Measurements from ENCODE around the gene CEP135.
A peak's percentile ranks its signal among the peaks of the same experiment; 100 is the strongest.

The CEP135 gene

DNA sequence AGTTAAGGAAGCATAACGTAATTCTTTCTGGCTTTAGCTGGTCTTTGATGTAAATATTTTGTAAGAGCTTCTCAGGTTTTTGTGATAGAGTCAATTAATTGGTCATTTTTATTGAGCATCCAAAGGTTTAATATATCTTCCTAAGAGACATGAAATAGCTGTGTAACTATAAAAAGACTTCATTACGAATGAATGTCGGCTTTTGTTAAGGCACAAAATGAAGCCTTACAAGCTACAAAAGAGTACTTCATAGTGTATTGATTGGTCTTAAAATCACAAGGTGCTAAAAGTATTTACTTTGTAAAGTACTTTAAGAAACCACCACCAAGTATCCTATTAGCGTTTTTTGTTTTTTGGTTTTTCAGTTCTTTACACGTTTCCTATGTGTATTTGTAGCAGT lies 104.2 kb downstream of the CEP135 start:
- Histone ChIP-seq H3K9me3 (ENCODE audit: severe bottlenecking) (no peaks in the 10 kb centered on the region), H3K36me3 (peaks cover 9% of the 10 kb centered on the region), H3K27me3 (ENCODE audit: insufficient read depth, low read depth, severe bottlenecking) (no peaks in the 10 kb centered on the region), H3K4me3 (ENCODE audit: low read depth, low read length) (no peak overlapping the region), H3K27ac (peak overlapping the region; percentile 87)
- no peak for DNase-seq
- TF ChIP-seq, protein P1, sequence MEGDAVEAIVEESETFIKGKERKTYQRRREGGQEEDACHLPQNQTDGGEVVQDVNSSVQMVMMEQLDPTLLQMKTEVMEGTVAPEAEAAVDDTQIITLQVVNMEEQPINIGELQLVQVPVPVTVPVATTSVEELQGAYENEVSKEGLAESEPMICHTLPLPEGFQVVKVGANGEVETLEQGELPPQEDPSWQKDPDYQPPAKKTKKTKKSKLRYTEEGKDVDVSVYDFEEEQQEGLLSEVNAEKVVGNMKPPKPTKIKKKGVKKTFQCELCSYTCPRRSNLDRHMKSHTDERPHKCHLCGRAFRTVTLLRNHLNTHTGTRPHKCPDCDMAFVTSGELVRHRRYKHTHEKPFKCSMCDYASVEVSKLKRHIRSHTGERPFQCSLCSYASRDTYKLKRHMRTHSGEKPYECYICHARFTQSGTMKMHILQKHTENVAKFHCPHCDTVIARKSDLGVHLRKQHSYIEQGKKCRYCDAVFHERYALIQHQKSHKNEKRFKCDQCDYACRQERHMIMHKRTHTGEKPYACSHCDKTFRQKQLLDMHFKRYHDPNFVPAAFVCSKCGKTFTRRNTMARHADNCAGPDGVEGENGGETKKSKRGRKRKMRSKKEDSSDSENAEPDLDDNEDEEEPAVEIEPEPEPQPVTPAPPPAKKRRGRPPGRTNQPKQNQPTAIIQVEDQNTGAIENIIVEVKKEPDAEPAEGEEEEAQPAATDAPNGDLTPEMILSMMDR (IDR thresholded peaks at IDR 0.05; ENCODE audit: low read depth, low read length), result no peak

DNA sequence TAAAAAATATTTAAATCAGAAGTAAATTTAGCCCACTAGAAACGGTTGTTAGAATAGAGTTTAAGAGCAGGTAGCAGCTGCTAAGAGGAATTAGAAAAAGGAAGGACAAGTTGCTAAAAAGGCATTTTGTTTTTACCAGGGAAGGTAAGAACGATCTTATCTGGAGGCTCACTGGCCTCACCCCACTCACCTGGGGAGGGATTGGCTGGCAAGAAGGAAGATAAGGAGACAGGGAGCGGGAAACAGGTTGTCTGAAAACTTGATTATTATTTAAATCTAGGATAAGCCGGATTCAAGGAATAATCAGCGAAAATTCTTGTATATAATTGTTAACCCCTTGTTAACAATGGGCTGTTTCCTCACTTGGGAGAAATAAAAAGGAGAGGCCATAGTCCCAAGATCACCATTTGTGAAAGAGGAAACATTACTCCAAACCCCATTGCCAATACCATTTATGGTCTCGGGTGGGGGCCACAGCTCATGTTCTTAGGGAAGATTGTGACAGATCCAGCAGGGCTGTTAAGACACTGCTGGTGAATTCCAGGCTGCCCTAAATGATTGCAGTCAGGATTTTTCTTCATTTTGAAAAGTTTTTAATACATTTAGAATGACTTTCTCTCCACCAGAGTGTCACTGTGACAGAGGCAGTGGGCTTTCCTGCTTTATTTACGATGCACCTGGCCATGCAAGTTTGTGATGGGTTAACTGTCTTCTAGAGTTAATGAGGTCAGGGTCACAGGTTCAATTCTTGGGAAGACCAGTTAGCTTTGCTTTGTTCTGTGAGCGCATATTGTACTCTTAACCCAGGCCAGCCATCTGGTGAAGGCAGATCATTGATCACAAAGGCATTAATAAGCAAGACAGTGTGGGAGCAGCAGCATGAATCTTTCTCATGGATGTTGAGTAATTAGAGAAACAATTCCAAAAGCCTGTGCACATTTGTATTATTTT lies 106.6 kb downstream of the CEP135 start:
- Histone ChIP-seq H3K27ac (peak overlapping the region; percentile 87), H3K4me3 (ENCODE audit: low read depth, low read length) (peak overlapping the region; percentile 31), H3K36me3 (peaks cover 26% of the 10 kb centered on the region), H3K9me3 (ENCODE audit: severe bottlenecking) (no peaks in the 10 kb centered on the region), H3K27me3 (ENCODE audit: insufficient read depth, low read depth, severe bottlenecking) (no peaks in the 10 kb centered on the region)
- DNase-seq, result peak; percentile 75
- TF ChIP-seq, protein P1 (IDR thresholded peaks at IDR 0.05; ENCODE audit: low read depth, low read length), result no peak

DNA sequence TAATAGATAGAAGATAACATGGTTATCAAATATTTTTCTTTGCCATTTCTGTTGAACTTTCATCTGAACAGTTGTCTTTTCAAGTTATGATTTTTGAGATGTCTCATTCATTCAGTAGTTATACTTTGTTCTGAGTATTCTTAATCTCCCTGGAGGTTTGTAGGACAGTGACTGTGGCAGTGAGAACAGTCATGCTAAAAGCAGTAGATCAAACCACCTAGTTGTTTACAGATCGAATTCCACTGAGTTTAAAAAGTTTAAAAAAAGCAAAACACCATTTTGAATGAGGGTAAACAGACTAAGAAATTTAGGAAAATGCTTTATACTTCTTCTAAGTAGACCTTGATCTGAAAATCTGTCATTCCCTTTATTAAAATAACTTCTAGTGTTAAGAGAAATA lies 107.2 kb downstream of the CEP135 start:
- peaks cover 30% of the 10 kb centered on the region for H3K36me3 ChIP-seq

DNA sequence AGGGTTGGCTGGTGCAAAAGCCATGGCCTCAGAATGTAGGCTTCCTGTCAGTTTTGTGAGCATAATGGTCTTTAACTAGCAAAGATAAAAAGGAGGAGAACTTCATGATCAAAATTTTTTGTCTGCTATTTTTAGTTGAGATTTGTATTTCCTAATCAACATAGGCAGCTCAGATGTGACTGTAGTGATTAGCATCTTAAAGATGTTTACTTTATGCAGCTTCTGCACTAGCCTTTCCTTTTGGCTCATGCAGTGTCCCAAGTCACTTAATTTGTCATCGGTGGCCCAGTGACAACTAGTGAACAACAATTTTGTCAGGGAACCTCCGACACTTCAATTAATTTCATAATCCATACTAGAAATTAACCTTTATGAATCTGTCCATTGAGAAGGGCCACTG lies 109.8 kb downstream of the CEP135 start:
- H3K4me3 ChIP-seq (ENCODE audit: low read depth, low read length), result no peak overlapping the region
- H3K27me3 ChIP-seq (ENCODE audit: insufficient read depth, low read depth, severe bottlenecking), result no peaks in the 10 kb centered on the region
- no peaks in the 10 kb centered on the region for H3K9me3 ChIP-seq (ENCODE audit: severe bottlenecking)
- TF ChIP-seq, protein P1 (IDR thresholded peaks at IDR 0.05; ENCODE audit: low read depth, low read length), result no peak
- no peak for DNase-seq
- no peak overlapping the region for H3K27ac ChIP-seq
- H3K36me3 ChIP-seq, result peaks cover 37% of the 10 kb centered on the region

More for the DNA sequence above, 107.2 kb downstream of the CEP135 start:
- TF ChIP-seq, protein P1 (IDR thresholded peaks at IDR 0.05; ENCODE audit: low read depth, low read length), result no peak
- no peak for DNase-seq
- Histone ChIP-seq H3K27me3 (ENCODE audit: insufficient read depth, low read depth, severe bottlenecking) (no peaks in the 10 kb centered on the region), H3K4me3 (ENCODE audit: low read depth, low read length) (peak overlapping the region; percentile 8; the same call in 1 of the 2 replicates), H3K27ac (peak overlapping the region; percentile 87), H3K9me3 (ENCODE audit: severe bottlenecking) (no peaks in the 10 kb centered on the region)

DNA sequence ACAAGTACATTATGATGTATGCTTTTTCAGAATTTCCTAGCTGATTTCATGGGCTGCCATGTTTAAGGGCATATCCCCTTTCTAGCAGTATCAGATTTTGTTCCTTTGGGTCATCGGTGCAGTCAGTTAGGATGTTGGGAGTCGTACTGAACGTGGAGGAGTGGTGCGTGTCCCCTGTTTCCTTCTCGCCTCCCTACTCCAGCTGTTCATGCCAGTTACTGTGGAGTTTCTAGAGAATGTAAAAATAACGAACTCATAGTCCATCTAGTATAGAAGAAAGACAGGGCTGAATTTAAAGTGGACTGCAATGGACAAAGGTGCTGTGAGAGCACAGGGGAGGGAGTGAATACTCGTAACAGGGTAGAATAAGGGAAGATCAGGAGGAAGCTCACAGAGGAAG lies 111.3 kb downstream of the CEP135 start:
- Histone ChIP-seq H3K9me3 (ENCODE audit: severe bottlenecking) (no peaks in the 10 kb centered on the region), H3K27me3 (ENCODE audit: insufficient read depth, low read depth, severe bottlenecking) (no peaks in the 10 kb centered on the region), H3K4me3 (ENCODE audit: low read depth, low read length) (no peak overlapping the region), H3K27ac (no peak overlapping the region), H3K36me3 (peaks cover 38% of the 10 kb centered on the region)
- no peak for DNase-seq
- TF ChIP-seq, protein P1 (IDR thresholded peaks at IDR 0.05; ENCODE audit: low read depth, low read length), result no peak

Data from WERI-Rb-1 (cell line).